ENCODE data around the gene ACBD5.
A peak's percentile ranks its signal among the peaks of the same experiment; 100 is the strongest.
"Not testable (repeated sequence)": the region's sequence is repeated elsewhere in the genome, so short reads cannot be mapped to it uniquely, and the experiment has no call there.

ACBD5 gene

GRCh38 chr10:27197980-27198620 lies 42.5 kb downstream of the ACBD5 start:
- peaks cover 5% of the 10 kb centered on the region; the same call in 1 of the 2 replicates for H3K36me3 ChIP-seq (ENCODE audit: insufficient read depth, low read length)
- no peaks in the 10 kb centered on the region for H3K4me1 ChIP-seq (ENCODE audit: control insufficient read depth, insufficient read depth, low read length, unreplicated experiment)
- no peaks in the 10 kb centered on the region for H3K79me2 ChIP-seq (ENCODE audit: control insufficient read depth, insufficient read depth, low read length, unreplicated experiment)
- no peaks in the 10 kb centered on the region for H3K27me3 ChIP-seq (ENCODE audit: insufficient read depth, low read length)
- no peak overlapping the region for H3K4me3 ChIP-seq (ENCODE audit: low read depth, low read length)
- H3K27ac ChIP-seq (ENCODE audit: low read depth, low read length): no peak overlapping the region
- H2AFZ ChIP-seq (ENCODE audit: low read length, unreplicated experiment): no peak overlapping the region

DNA sequence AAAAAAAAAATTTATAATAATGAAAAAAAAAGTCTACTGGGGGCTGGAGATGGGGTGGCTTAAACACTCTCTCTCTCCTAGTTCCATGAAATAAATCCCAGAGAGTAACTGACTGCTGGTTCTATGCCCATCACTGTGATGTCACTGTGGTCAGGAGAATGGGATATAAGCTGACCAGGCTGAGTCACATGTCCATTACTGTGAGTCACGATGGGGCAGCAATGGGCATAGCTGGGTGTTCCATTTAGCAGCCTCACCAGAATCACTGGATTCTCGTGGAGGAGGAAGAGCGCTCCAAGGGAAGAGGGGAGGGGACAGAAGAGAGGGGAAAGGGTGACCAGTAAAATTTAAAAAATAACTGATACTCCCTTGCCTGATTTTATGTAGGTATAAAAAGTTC lies 48.3 kb downstream of the ACBD5 start:
- H3K79me2 ChIP-seq (ENCODE audit: control insufficient read depth, insufficient read depth, low read length, unreplicated experiment): no peaks in the 10 kb centered on the region
- no peak overlapping the region for H3K4me3 ChIP-seq (ENCODE audit: low read depth, low read length)
- no peaks in the 10 kb centered on the region for H3K27me3 ChIP-seq (ENCODE audit: insufficient read depth, low read length)
- no peak overlapping the region for H2AFZ ChIP-seq (ENCODE audit: low read length, unreplicated experiment)
- H3K27ac ChIP-seq (ENCODE audit: low read depth, low read length): peak overlapping the region; percentile 73
- H3K4me1 ChIP-seq (ENCODE audit: control insufficient read depth, insufficient read depth, low read length, unreplicated experiment): peaks cover 12% of the 10 kb centered on the region
- H3K36me3 ChIP-seq (ENCODE audit: insufficient read depth, low read length): no peaks in the 10 kb centered on the region

GRCh38 chr10:27190508-27190907 lies 50.1 kb downstream of the ACBD5 start:
- no peaks in the 10 kb centered on the region for H3K79me2 ChIP-seq (ENCODE audit: control insufficient read depth, insufficient read depth, low read length, unreplicated experiment)
- no peak overlapping the region for H3K27ac ChIP-seq (ENCODE audit: low read depth, low read length)
- H3K27me3 ChIP-seq (ENCODE audit: insufficient read depth, low read length): no peaks in the 10 kb centered on the region
- peaks cover 12% of the 10 kb centered on the region for H3K4me1 ChIP-seq (ENCODE audit: control insufficient read depth, insufficient read depth, low read length, unreplicated experiment)
- H3K36me3 ChIP-seq (ENCODE audit: insufficient read depth, low read length): peaks cover 10% of the 10 kb centered on the region; the same call in 1 of the 2 replicates
- no peak overlapping the region for H3K4me3 ChIP-seq (ENCODE audit: low read depth, low read length)
- H2AFZ ChIP-seq (ENCODE audit: low read length, unreplicated experiment): no peak overlapping the region

DNA sequence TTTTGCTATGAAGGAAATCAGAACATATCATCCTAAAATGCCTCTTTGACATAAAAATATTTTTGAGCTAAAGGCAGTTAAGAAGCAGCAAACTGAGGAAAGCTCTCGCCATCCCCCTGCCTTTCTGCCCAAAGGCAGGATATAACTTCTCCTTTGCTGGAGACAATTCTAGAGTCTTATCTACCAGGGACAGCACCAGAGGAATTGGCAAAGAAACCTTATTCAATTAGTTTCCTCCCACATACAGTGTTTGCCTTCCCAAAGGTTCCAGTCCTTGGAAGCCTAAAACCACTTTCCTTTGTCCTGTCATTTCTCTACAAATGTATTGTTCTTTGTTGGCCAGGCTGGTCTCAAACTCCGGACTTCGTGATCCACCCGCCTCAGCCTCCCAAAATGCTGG lies 51.7 kb downstream of the ACBD5 start:
- Histone ChIP-seq H3K79me2 (ENCODE audit: control insufficient read depth, insufficient read depth, low read length, unreplicated experiment) (no peaks in the 10 kb centered on the region), H3K36me3 (ENCODE audit: insufficient read depth, low read length) (peaks cover 18% of the 10 kb centered on the region; the same call in 1 of the 2 replicates), H2AFZ (ENCODE audit: low read length, unreplicated experiment) (no peak overlapping the region), H3K27ac (ENCODE audit: low read depth, low read length) (no peak overlapping the region), H3K4me1 (ENCODE audit: control insufficient read depth, insufficient read depth, low read length, unreplicated experiment) (peaks cover 12% of the 10 kb centered on the region), H3K27me3 (ENCODE audit: insufficient read depth, low read length) (no peaks in the 10 kb centered on the region), H3K4me3 (ENCODE audit: low read depth, low read length) (no peak overlapping the region)

DNA sequence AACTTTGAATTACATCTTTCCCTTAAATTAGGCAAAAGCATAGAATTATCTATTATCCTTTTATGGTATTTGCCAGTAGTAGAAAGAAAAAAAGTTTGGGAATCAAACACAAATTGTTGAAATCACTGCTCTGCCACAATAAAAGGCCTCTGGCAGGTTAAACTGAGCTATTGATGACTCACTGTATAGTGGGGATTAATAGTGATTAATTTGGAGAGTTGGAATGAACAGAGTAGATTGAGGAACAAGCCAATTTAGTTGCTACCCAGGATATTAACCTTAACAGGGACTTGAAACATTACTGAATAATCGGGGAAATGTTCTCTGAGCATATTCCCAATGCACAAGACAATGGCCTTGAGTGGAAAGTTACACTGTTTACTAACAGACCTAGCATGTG lies 52.3 kb downstream of the ACBD5 start:
- no peak overlapping the region for H3K4me3 ChIP-seq (ENCODE audit: low read depth, low read length)
- H3K36me3 ChIP-seq (ENCODE audit: insufficient read depth, low read length): peaks cover 22% of the 10 kb centered on the region; the same call in 1 of the 2 replicates
- H2AFZ ChIP-seq (ENCODE audit: low read length, unreplicated experiment): no peak overlapping the region
- H3K79me2 ChIP-seq (ENCODE audit: control insufficient read depth, insufficient read depth, low read length, unreplicated experiment): no peaks in the 10 kb centered on the region
- H3K4me1 ChIP-seq (ENCODE audit: control insufficient read depth, insufficient read depth, low read length, unreplicated experiment): peaks cover 12% of the 10 kb centered on the region
- no peaks in the 10 kb centered on the region for H3K27me3 ChIP-seq (ENCODE audit: insufficient read depth, low read length)
- H3K27ac ChIP-seq (ENCODE audit: low read depth, low read length): no peak overlapping the region

DNA sequence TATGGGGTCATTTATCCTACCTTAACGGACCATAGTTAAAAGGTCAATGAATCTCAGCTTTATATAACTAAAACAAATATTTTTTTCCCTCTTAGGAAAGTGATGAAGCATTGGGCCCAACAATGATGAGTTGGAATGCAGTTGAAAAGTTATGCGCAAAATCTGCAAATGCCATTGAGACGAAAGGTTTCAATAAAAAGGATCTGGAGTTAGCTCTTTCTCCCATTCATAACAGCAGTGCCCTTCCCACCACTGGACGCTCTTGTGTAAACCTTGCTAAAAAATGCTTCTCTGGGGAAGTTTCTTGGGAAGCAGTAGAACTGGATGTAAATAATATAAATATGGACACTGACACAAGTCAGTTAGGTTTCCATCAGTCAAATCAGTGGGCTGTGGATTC lies 70.7 kb downstream of the ACBD5 start:
- H2AFZ ChIP-seq (ENCODE audit: low read length, unreplicated experiment): no peak overlapping the region
- H3K79me2 ChIP-seq (ENCODE audit: control insufficient read depth, insufficient read depth, low read length, unreplicated experiment): no peaks in the 10 kb centered on the region
- no peak overlapping the region for H3K27ac ChIP-seq (ENCODE audit: low read depth, low read length)
- no peaks in the 10 kb centered on the region for H3K4me1 ChIP-seq (ENCODE audit: control insufficient read depth, insufficient read depth, low read length, unreplicated experiment)
- no peaks in the 10 kb centered on the region for H3K27me3 ChIP-seq (ENCODE audit: insufficient read depth, low read length)
- no peak overlapping the region for H3K4me3 ChIP-seq (ENCODE audit: low read depth, low read length)
- H3K36me3 ChIP-seq (ENCODE audit: insufficient read depth, low read length): peaks cover 54% of the 10 kb centered on the region

- Histone ChIP-seq H3K27me3 (ENCODE audit: insufficient read depth, low read length) (no peaks in the 10 kb centered on the region), H3K79me2 (ENCODE audit: control insufficient read depth, insufficient read depth, low read length, unreplicated experiment) (peaks cover 47% of the 10 kb centered on the region), H3K27ac (ENCODE audit: low read depth, low read length) (no peak overlapping the region), H2AFZ (ENCODE audit: low read length, unreplicated experiment) (no peak overlapping the region), H3K4me3 (ENCODE audit: low read depth, low read length) (peak overlapping the region; percentile 42), H3K4me1 (ENCODE audit: control insufficient read depth, insufficient read depth, low read length, unreplicated experiment) (peaks cover 19% of the 10 kb centered on the region), H3K36me3 (ENCODE audit: insufficient read depth, low read length) (peaks cover 15% of the 10 kb centered on the region)
Measured at GRCh38 chr10:27158421-27158820, 82.2 kb downstream of the ACBD5 start.

- peak overlapping the region; percentile 30; the same call in 1 of the 2 replicates for H3K27ac ChIP-seq (ENCODE audit: low read depth, low read length)
- peaks cover 60% of the 10 kb centered on the region for H3K79me2 ChIP-seq (ENCODE audit: control insufficient read depth, insufficient read depth, low read length, unreplicated experiment)
- no peak overlapping the region for H2AFZ ChIP-seq (ENCODE audit: low read length, unreplicated experiment)
- no peaks in the 10 kb centered on the region for H3K27me3 ChIP-seq (ENCODE audit: insufficient read depth, low read length)
- H3K36me3 ChIP-seq (ENCODE audit: insufficient read depth, low read length): peaks cover 15% of the 10 kb centered on the region
- H3K4me1 ChIP-seq (ENCODE audit: control insufficient read depth, insufficient read depth, low read length, unreplicated experiment): peaks cover 25% of the 10 kb centered on the region
- H3K4me3 ChIP-seq (ENCODE audit: low read depth, low read length): peak overlapping the region; percentile 84
Measured at GRCh38 chr10:27157150-27157549, 83.4 kb downstream of the ACBD5 start.

DNA sequence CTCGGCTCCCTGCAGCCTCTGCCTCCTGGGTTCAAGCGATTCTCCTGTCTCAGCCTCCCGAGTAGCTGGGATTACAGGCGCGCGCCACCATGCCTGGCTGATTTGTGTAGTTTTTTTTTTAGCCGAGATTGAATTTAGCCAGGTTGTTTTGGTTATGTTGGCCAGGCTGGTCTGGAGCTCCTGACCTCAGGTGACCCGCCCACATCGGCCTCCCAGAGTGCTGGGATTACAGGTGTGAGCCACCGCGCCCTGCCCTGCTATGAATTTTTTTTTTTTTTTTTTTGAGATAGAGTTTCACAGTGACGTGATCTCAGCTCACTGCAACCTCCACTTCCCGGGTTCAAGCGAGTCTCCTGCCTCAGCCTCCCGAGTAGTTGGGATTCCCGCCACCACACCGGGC lies 84.0 kb downstream of the ACBD5 start:
- H3K27me3 ChIP-seq (ENCODE audit: insufficient read depth, low read length); H2AFZ ChIP-seq (ENCODE audit: low read length, unreplicated experiment): not testable (repeated sequence)
- H3K27ac ChIP-seq (ENCODE audit: low read depth, low read length): peak overlapping the region; percentile 94
- H3K36me3 ChIP-seq (ENCODE audit: insufficient read depth, low read length): peaks cover 11% of the 10 kb centered on the region
- peaks cover 65% of the 10 kb centered on the region for H3K79me2 ChIP-seq (ENCODE audit: control insufficient read depth, insufficient read depth, low read length, unreplicated experiment)
- H3K4me3 ChIP-seq (ENCODE audit: low read depth, low read length): peak overlapping the region; percentile 84
- H3K4me1 ChIP-seq (ENCODE audit: control insufficient read depth, insufficient read depth, low read length, unreplicated experiment): peaks cover 25% of the 10 kb centered on the region

DNA sequence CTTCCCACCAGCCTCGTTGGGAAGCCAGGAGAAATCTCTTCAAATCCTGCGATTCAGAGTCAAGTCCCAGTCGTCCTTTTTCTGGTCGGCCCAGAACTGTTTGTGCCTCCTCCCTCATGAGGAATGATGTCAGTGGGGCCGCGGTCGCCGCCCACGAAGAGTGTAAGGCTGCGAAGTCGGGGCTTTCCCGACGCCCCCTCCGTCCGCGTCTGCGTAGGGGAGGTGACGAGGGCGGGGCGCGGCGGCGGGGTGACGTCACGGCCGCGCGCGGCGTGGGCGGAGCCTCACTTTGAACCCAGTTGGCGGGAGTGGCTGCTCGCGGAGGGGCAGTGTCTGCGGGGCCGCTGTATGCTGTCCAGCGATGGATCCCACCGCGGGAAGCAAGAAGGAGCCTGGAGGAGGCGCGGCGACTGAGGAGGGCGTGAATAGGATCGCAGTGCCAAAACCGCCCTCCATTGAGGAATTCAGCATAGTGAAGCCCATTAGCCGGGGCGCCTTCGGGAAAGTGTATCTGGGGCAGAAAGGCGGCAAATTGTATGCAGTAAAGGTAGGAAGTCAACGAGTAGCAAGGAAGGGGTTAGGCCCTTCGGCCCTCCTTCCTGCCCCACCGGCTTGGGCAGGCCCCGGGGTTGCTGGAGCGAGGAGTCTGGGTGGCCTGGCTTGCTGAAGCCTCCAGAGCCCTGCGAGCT lies 85.4 kb downstream of the ACBD5 start, which contains the start of gene MASTL:
Gene MASTL, plus strand, starts transcription at position 287 of the 689 bp plus-strand sequence. Its CDS starts 75 bp downstream, at position 362.
- Histone ChIP-seq H3K4me3 (ENCODE audit: low read depth, low read length) (peak within 1 kb of the TSS; percentile 84), H3K79me2 (ENCODE audit: control insufficient read depth, insufficient read depth, low read length, unreplicated experiment) (peaks cover 77% of the 10 kb centered on the region), H3K27ac (ENCODE audit: low read depth, low read length) (peak within 1 kb of the TSS; percentile 94), H2AFZ (ENCODE audit: low read length, unreplicated experiment) (no peak within 1 kb of the TSS), H3K27me3 (ENCODE audit: insufficient read depth, low read length) (no peaks in the 10 kb centered on the region), H3K36me3 (ENCODE audit: insufficient read depth, low read length) (peaks cover 8% of the 10 kb centered on the region; the same call in 1 of the 2 replicates), H3K4me1 (ENCODE audit: control insufficient read depth, insufficient read depth, low read length, unreplicated experiment) (peaks cover 25% of the 10 kb centered on the region)

- Histone ChIP-seq H3K27ac (ENCODE audit: low read depth, low read length) (peak overlapping the region; percentile 94), H3K36me3 (ENCODE audit: insufficient read depth, low read length) (peaks cover 7% of the 10 kb centered on the region; the same call in 1 of the 2 replicates), H2AFZ (ENCODE audit: low read length, unreplicated experiment) (peak overlapping the region; percentile 18)
Measured at GRCh38 chr10:27153845-27154193, 86.8 kb downstream of the ACBD5 start.

More at GRCh38 chr10:27153845-27154193, 86.8 kb downstream of the ACBD5 start:
- peaks cover 25% of the 10 kb centered on the region for H3K4me1 ChIP-seq (ENCODE audit: control insufficient read depth, insufficient read depth, low read length, unreplicated experiment)
- no peaks in the 10 kb centered on the region for H3K27me3 ChIP-seq (ENCODE audit: insufficient read depth, low read length)
- H3K79me2 ChIP-seq (ENCODE audit: control insufficient read depth, insufficient read depth, low read length, unreplicated experiment): peaks cover 85% of the 10 kb centered on the region
- peak overlapping the region; percentile 84 for H3K4me3 ChIP-seq (ENCODE audit: low read depth, low read length)

Data from ACC112 (cell line).